ENCODE measurements around the gene COIL. TPM values are rescaled to one million over a fixed set of nuclear protein-coding genes. Genes with fewer than 3 reads are reported as not detected.
"Not testable (repeated sequence)": the region's sequence is repeated elsewhere in the genome, so short reads cannot be mapped to it uniquely, and the experiment has no call there.

Gene COIL
- total RNA-seq, 2 experiments from 2014 or later: 16.9 to 18.2 TPM

GRCh38 chr17:56945938-56946505 lies 14.8 kb downstream of the COIL start:
- Mint-ChIP-seq H3K27ac (no peak overlapping the region), H3K27me3 (ENCODE audit: low read depth) (no peaks in the 10 kb centered on the region), H3K4me3 (no peak overlapping the region), H3K36me3 (ENCODE audit: low read depth) (peaks cover 38% of the 10 kb centered on the region), H3K9me3 (no peaks in the 10 kb centered on the region), H3K4me1 (ENCODE audit: low read depth) (peaks cover 4% of the 10 kb centered on the region)
- DNase-seq: no peak
- intact Hi-C loops (cut with micrococcal nuclease): no loop called here
- CTCF ChIA-PET: no interaction called here

GRCh38 chr17:56943505-56944125 lies 17.2 kb downstream of the COIL start:
- no peak for DNase-seq
- H3K27ac Mint-ChIP-seq: no peak overlapping the region

GRCh38 chr17:56939869-56940484 lies 20.9 kb downstream of the COIL start:
- no peak overlapping the region for H3K27ac Mint-ChIP-seq
- intact Hi-C loops (cut with micrococcal nuclease): loop anchor here (1.0 to 2.0 kb wide), 3 partner anchors 26 to 121 kb away; partner anchors contain the start of gene TRIM25
- CTCF ChIA-PET: interaction anchor here (0.6 to 4.8 kb wide), 20 partner anchors 8 to 179 kb away, joined by 3 to 91 read pairs (median 5); partner anchors contain the start of gene TRIM25
- H3K9me3 Mint-ChIP-seq: no peaks in the 10 kb centered on the region
- peaks cover 44% of the 10 kb centered on the region for H3K36me3 Mint-ChIP-seq (ENCODE audit: low read depth)
- no peaks in the 10 kb centered on the region for H3K27me3 Mint-ChIP-seq (ENCODE audit: low read depth)
- DNase-seq: no peak
- peaks cover 14% of the 10 kb centered on the region for H3K4me1 Mint-ChIP-seq (ENCODE audit: low read depth)
- H3K4me3 Mint-ChIP-seq: no peak overlapping the region

More at GRCh38 chr17:56943505-56944125, 17.2 kb downstream of the COIL start:
- CTCF ChIA-PET: interaction anchor here (4.8 kb wide), 1 partner anchor 125 kb away, joined by 91 read pairs; no protein-coding TSS in a partner anchor
- Mint-ChIP-seq H3K4me1 (ENCODE audit: low read depth) (peaks cover 5% of the 10 kb centered on the region), H3K36me3 (ENCODE audit: low read depth) (peaks cover 39% of the 10 kb centered on the region), H3K9me3 (no peaks in the 10 kb centered on the region), H3K27me3 (ENCODE audit: low read depth) (no peaks in the 10 kb centered on the region), H3K4me3 (no peak overlapping the region)
- intact Hi-C loops (cut with micrococcal nuclease): no loop called here

GRCh38 chr17:56938206-56938605 lies 22.6 kb downstream of the COIL start:
- Mint-ChIP-seq H3K4me1 (ENCODE audit: low read depth) (peaks cover 10% of the 10 kb centered on the region), H3K36me3 (ENCODE audit: low read depth) (peaks cover 42% of the 10 kb centered on the region), H3K27ac (peak overlapping the region; percentile 12)
- intact Hi-C loops (cut with micrococcal nuclease); H3K4me3 Mint-ChIP-seq; DNase-seq; H3K9me3 Mint-ChIP-seq; H3K27me3 Mint-ChIP-seq (ENCODE audit: low read depth): not testable (repeated sequence)
- CTCF ChIA-PET: interaction anchor here (0.7 to 1.0 kb wide), 2 partner anchors 114 to 118 kb away, joined by 3 to 5 read pairs; no protein-coding TSS in a partner anchor

GRCh38 chr17:56937687-56938086 lies 23.2 kb downstream of the COIL start:
- H3K4me1 Mint-ChIP-seq (ENCODE audit: low read depth): peaks cover 10% of the 10 kb centered on the region
- H3K27ac Mint-ChIP-seq: no peak overlapping the region
- peaks cover 43% of the 10 kb centered on the region for H3K36me3 Mint-ChIP-seq (ENCODE audit: low read depth)
- DNase-seq: no peak
- CTCF ChIA-PET: interaction anchor here (1.0 to 2.1 kb wide), 2 partner anchors 118 kb away, joined by 5 to 7 read pairs; no protein-coding TSS in a partner anchor
- intact Hi-C loops (cut with micrococcal nuclease): no loop called here
- H3K4me3 Mint-ChIP-seq: no peak overlapping the region
- no peaks in the 10 kb centered on the region for H3K9me3 Mint-ChIP-seq
- no peaks in the 10 kb centered on the region for H3K27me3 Mint-ChIP-seq (ENCODE audit: low read depth)

GRCh38 chr17:56936697-56937322 lies 24.0 kb downstream of the COIL start:
- CTCF ChIA-PET: interaction anchor here (0.7 to 2.1 kb wide), 3 partner anchors 55 to 117 kb away, joined by 3 to 7 read pairs (median 3); no protein-coding TSS in a partner anchor
- Mint-ChIP-seq H3K36me3 (ENCODE audit: low read depth) (peaks cover 45% of the 10 kb centered on the region), H3K9me3 (no peaks in the 10 kb centered on the region), H3K4me3 (no peak overlapping the region), H3K4me1 (ENCODE audit: low read depth) (peaks cover 10% of the 10 kb centered on the region), H3K27me3 (ENCODE audit: low read depth) (no peaks in the 10 kb centered on the region), H3K27ac (no peak overlapping the region)
- DNase-seq: no peak
- intact Hi-C loops (cut with micrococcal nuclease): no loop called here

- Mint-ChIP-seq H3K4me3 (no peak overlapping the region), H3K27me3 (ENCODE audit: low read depth) (no peaks in the 10 kb centered on the region), H3K9me3 (peaks cover 1% of the 10 kb centered on the region), H3K4me1 (ENCODE audit: low read depth) (peaks cover 10% of the 10 kb centered on the region), H3K36me3 (ENCODE audit: low read depth) (peaks cover 38% of the 10 kb centered on the region), H3K27ac (no peak overlapping the region)
- CTCF ChIA-PET: interaction anchor here (2.1 kb wide), 1 partner anchor 116 kb away, joined by 7 read pairs; no protein-coding TSS in a partner anchor
- DNase-seq: no peak
- intact Hi-C loops (cut with micrococcal nuclease): no loop called here
Measured at GRCh38 chr17:56935461-56935860, 25.4 kb downstream of the COIL start.

- Mint-ChIP-seq H3K4me1 (ENCODE audit: low read depth) (peaks cover 10% of the 10 kb centered on the region), H3K9me3 (peaks cover 7% of the 10 kb centered on the region), H3K36me3 (ENCODE audit: low read depth) (peaks cover 35% of the 10 kb centered on the region), H3K4me3 (no peak overlapping the region), H3K27ac (no peak overlapping the region), H3K27me3 (ENCODE audit: low read depth) (no peaks in the 10 kb centered on the region)
- CTCF ChIA-PET: no interaction called here
- no peak for DNase-seq
- intact Hi-C loops (cut with micrococcal nuclease): no loop called here
Measured at GRCh38 chr17:56934280-56934679, 26.6 kb downstream of the COIL start.

- no peak overlapping the region for H3K4me3 Mint-ChIP-seq
- intact Hi-C loops (cut with micrococcal nuclease): no loop called here
- no peak for DNase-seq
- no peaks in the 10 kb centered on the region for H3K27me3 Mint-ChIP-seq (ENCODE audit: low read depth)
- H3K4me1 Mint-ChIP-seq (ENCODE audit: low read depth): peaks cover 10% of the 10 kb centered on the region
- H3K36me3 Mint-ChIP-seq (ENCODE audit: low read depth): peaks cover 33% of the 10 kb centered on the region
- CTCF ChIA-PET: interaction anchor here (1.3 kb wide), 1 partner anchor 101 kb away, joined by 5 read pairs; no protein-coding TSS in a partner anchor
- H3K27ac Mint-ChIP-seq: no peak overlapping the region
- H3K9me3 Mint-ChIP-seq: peaks cover 9% of the 10 kb centered on the region
Measured at GRCh38 chr17:56933868-56934267, 27.0 kb downstream of the COIL start.

GRCh38 chr17:56933151-56933745 lies 27.6 kb downstream of the COIL start:
- peaks cover 28% of the 10 kb centered on the region for H3K36me3 Mint-ChIP-seq (ENCODE audit: low read depth)
- intact Hi-C loops (cut with micrococcal nuclease): no loop called here
- no peak overlapping the region for H3K27ac Mint-ChIP-seq
- H3K4me3 Mint-ChIP-seq: no peak overlapping the region
- CTCF ChIA-PET: interaction anchor here (0.6 to 1.5 kb wide), 3 partner anchors 9 to 111 kb away, joined by 4 to 5 read pairs (median 5); no protein-coding TSS in a partner anchor
- H3K9me3 Mint-ChIP-seq: peaks cover 9% of the 10 kb centered on the region
- no peaks in the 10 kb centered on the region for H3K27me3 Mint-ChIP-seq (ENCODE audit: low read depth)
- peaks cover 5% of the 10 kb centered on the region for H3K4me1 Mint-ChIP-seq (ENCODE audit: low read depth)
- DNase-seq: no peak

GRCh38 chr17:56930739-56931337 lies 30.0 kb downstream of the COIL start:
- CTCF ChIA-PET: interaction anchor here (1.4 kb wide), 1 partner anchor 9 kb away, joined by 3 read pairs; no protein-coding TSS in a partner anchor
- H3K27me3 Mint-ChIP-seq (ENCODE audit: low read depth): no peaks in the 10 kb centered on the region
- H3K4me3 Mint-ChIP-seq: no peak overlapping the region
- no peak for DNase-seq
- peaks cover 9% of the 10 kb centered on the region for H3K9me3 Mint-ChIP-seq
- H3K4me1 Mint-ChIP-seq (ENCODE audit: low read depth): no peaks in the 10 kb centered on the region
- intact Hi-C loops (cut with micrococcal nuclease): no loop called here
- peaks cover 14% of the 10 kb centered on the region for H3K36me3 Mint-ChIP-seq (ENCODE audit: low read depth)
- H3K27ac Mint-ChIP-seq: no peak overlapping the region
